Lower lobe of right lung (tissue), 2 donors: ENCODE data around the gene GSTM5. TPM values are rescaled to one million over a fixed set of nuclear protein-coding genes. Genes with fewer than 3 reads are reported as not detected.
"Not testable (repeated sequence)": the region's sequence is repeated elsewhere in the genome, so short reads cannot be mapped to it uniquely, and the experiment has no call there.

ENCODE experiments used
- ATAC-seq, 2 donors: fragments of 200-7000 bp; cut with Tn5 transposase; one replicate each; pipeline ENCODE4 v1.9.1; 2020 to 2022; ENCODE audit warnings: mild to moderate bottlenecking in 2 of 2, moderate library complexity in 2 of 2
- DNase-seq: peaks from one replicate; pipeline ENCODE4 v3.0.0-alpha.2; 2020
- H3K27ac ChIP-seq: fragments of 200-600 bp; one replicate; pipeline ENCODE4 v1.8.0; 2022
- H3K27me3 ChIP-seq: fragments of 200-600 bp; one replicate; pipeline ENCODE4 v1.8.0; 2022; ENCODE audit warnings: low read depth
- H3K36me3 ChIP-seq: fragments of 200-600 bp; one replicate; pipeline ENCODE4 v1.8.0; 2022; ENCODE audit warnings: mild to moderate bottlenecking
- H3K4me1 ChIP-seq: fragments of 200-600 bp; one replicate; pipeline ENCODE4 v1.8.0; 2022
- H3K4me3 ChIP-seq: fragments of 200-600 bp; one replicate; pipeline ENCODE4 v1.8.0; 2022; ENCODE audit warnings: mild to moderate bottlenecking
- H3K9me3 ChIP-seq: fragments of 200-600 bp; one replicate; pipeline ENCODE4 v1.8.0; 2022
- CTCF ChIP-seq: fragments of 200-600 bp; IDR thresholded peaks from one replicate; pipeline ENCODE4 v1.8.0; 2022; ENCODE audit warnings: antibody characterized with exemption, mild to moderate bottlenecking
- intact Hi-C: fragments of 100-400 bp; cut with DNase I; formaldehyde crosslinking; loops from one replicate; pipeline ENCODE4 v1.11.0; 2022
- total RNA-seq: library from RNA; stranded (reverse); fragmentation: NEBNext Ultra II Directional; extraction: Animal tissue kit (Norgen Biotek cat#: 25700); gene quantifications from one replicate; pipeline ENCODE4 v1.2.1, GENCODE V29; 2021
- donor health status: DM: no; HTN: yes; CAD: no; lungs with severe emphysema.

Gene GSTM5
- total RNA-seq, 1 donor from 2014 or later, result 11.7 TPM

GRCh38 chr1:109764561-109765482 lies 52.8 kb downstream of the GSTM5 start:
- ATAC-seq, result no peak
- Histone ChIP-seq H3K9me3 (no peaks in the 10 kb centered on the region), H3K27ac (no peak overlapping the region), H3K36me3 (no peaks in the 10 kb centered on the region), H3K27me3 (no peaks in the 10 kb centered on the region), H3K4me1 (peaks cover 12% of the 10 kb centered on the region), H3K4me3 (no peak overlapping the region)
- TF ChIP-seq CTCF, result no peak
- intact Hi-C loops, result no loop called here
- DNase-seq, result peak; percentile 19

GRCh38 chr1:109765483-109765815 lies 53.4 kb downstream of the GSTM5 start:
- TF ChIP-seq CTCF, result no peak
- H3K4me1 ChIP-seq, result peaks cover 12% of the 10 kb centered on the region
- no peaks in the 10 kb centered on the region for H3K9me3 ChIP-seq
- no peak overlapping the region for H3K27ac ChIP-seq
- ATAC-seq (no peak), DNase-seq (peak; percentile 24)
- no peak overlapping the region for H3K4me3 ChIP-seq
- intact Hi-C loops, result no loop called here
- H3K27me3 ChIP-seq, result no peaks in the 10 kb centered on the region
- no peaks in the 10 kb centered on the region for H3K36me3 ChIP-seq

GRCh38 chr1:109765896-109766615 lies 54.0 kb downstream of the GSTM5 start:
- intact Hi-C loops, result no loop called here
- no peaks in the 10 kb centered on the region for H3K36me3 ChIP-seq
- no peaks in the 10 kb centered on the region for H3K27me3 ChIP-seq
- ATAC-seq (no peak), DNase-seq (no peak)
- no peaks in the 10 kb centered on the region for H3K9me3 ChIP-seq
- H3K4me1 ChIP-seq, result peaks cover 12% of the 10 kb centered on the region
- no peak overlapping the region for H3K27ac ChIP-seq
- no peak overlapping the region for H3K4me3 ChIP-seq
- no peak for TF ChIP-seq CTCF

- H3K27ac ChIP-seq, H3K9me3 ChIP-seq, intact Hi-C loops, H3K36me3 ChIP-seq, H3K27me3 ChIP-seq, H3K4me3 ChIP-seq, ATAC-seq: not testable (repeated sequence)
- peaks cover 12% of the 10 kb centered on the region for H3K4me1 ChIP-seq
- DNase-seq, result peak; percentile 29
Observed at GRCh38 chr1:109766991-109767636, 55.1 kb downstream of the GSTM5 start.

Other genes starting within 250 kb of the GSTM5 start
- gene SYPL2, start 245.7 kb upstream of the GSTM5 start, total RNA-seq, result 1.5 TPM
- gene ATXN7L2, start 228.3 kb upstream of the GSTM5 start, total RNA-seq, result 3.8 TPM
- 15.1 TPM for gene CYB561D1, start 218.2 kb upstream of the GSTM5 start, total RNA-seq
- 9.1 TPM for gene AMIGO1, start 202.5 kb upstream of the GSTM5 start, total RNA-seq
- not detected for gene GPR61, start 172.4 kb upstream of the GSTM5 start, total RNA-seq
- 6.7 TPM for gene GNAI3, start 163.6 kb upstream of the GSTM5 start, total RNA-seq
- gene GNAT2, start 92.6 kb upstream of the GSTM5 start, total RNA-seq, result not detected
- gene AMPD2, start 92.4 kb upstream of the GSTM5 start, total RNA-seq, result 55.9 TPM
- gene GSTM4, start 56.2 kb upstream of the GSTM5 start, total RNA-seq, result 15.7 TPM
- gene GSTM2, start 44.2 kb upstream of the GSTM5 start, total RNA-seq, result 35.7 TPM
- not detected for gene GSTM1, start 24.4 kb upstream of the GSTM5 start, total RNA-seq
- gene GSTM3, start 28.8 kb downstream of the GSTM5 start, total RNA-seq, result 18.5 TPM
- not detected for gene EPS8L3, start 51.7 kb downstream of the GSTM5 start, total RNA-seq
- 64.3 TPM for gene CSF1, start 198.6 kb downstream of the GSTM5 start, total RNA-seq